ENCODE measurements around the gene AKAP6.

The AKAP6 gene

DNA sequence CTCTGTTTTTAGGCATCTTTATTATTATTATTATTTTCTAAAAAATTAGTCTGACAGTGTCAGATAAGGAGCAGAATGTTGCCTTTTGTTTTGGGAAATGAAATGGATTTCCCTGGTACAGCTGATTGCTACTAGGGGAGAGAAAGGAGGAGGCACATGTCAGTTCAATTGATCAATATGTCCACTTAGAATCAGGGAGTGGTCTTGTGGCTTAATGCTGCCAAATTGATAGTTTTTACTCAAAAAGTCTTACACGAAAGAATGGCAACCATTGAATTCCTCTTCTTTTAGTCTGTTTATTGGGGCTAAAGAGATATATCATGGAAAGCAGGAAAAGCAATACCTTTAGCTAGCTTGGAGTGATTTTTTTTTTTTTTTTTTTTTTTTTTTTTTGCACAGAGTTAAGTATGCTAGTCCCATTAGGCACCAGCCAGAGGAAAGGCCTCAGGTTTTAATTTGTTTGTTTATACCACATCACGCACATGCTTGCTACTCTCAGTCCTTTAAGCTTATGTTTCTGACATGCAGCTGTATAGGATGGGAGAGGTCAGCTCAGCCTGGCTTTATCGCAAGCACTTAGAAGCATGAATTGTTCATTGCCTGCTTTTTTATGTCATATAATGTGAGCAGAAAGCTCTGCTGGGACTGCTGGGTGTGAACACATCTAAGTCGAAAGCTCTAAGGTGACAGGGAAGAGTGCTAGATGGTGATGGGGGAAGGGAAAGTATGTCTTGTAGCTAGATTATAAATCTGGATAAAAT, 1.4 kb downstream of the AKAP6 start:
- H3K4me3 ChIP-seq, result no peak overlapping the region
- peak overlapping the region in 1 of 21 experiments; percentile 8 for H3K27ac ChIP-seq

DNA sequence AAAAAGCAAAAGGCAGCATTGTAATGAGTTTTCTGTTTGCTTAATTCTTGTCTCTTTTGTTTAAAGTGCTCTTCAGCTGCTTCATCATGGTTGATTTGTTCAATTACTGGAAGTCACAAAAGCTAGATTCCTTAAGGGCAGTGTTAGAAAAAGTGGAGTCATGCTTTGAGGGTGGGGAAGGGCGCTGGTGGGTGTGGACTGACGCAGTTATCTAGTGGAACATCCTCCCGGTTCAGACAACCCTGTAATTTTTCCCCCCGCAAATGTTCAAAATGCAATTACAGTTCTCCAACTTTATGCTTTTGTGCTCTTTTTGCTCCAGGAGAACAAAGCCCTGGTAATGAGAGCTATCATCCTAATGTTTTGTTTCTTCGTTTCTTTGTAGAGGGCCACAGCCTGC, 2.1 kb downstream of the AKAP6 start:
- H3K4me3 ChIP-seq, result no peak overlapping the region
- peak overlapping the region in 1 of 21 experiments; percentile 33 for H3K27ac ChIP-seq

DNA sequence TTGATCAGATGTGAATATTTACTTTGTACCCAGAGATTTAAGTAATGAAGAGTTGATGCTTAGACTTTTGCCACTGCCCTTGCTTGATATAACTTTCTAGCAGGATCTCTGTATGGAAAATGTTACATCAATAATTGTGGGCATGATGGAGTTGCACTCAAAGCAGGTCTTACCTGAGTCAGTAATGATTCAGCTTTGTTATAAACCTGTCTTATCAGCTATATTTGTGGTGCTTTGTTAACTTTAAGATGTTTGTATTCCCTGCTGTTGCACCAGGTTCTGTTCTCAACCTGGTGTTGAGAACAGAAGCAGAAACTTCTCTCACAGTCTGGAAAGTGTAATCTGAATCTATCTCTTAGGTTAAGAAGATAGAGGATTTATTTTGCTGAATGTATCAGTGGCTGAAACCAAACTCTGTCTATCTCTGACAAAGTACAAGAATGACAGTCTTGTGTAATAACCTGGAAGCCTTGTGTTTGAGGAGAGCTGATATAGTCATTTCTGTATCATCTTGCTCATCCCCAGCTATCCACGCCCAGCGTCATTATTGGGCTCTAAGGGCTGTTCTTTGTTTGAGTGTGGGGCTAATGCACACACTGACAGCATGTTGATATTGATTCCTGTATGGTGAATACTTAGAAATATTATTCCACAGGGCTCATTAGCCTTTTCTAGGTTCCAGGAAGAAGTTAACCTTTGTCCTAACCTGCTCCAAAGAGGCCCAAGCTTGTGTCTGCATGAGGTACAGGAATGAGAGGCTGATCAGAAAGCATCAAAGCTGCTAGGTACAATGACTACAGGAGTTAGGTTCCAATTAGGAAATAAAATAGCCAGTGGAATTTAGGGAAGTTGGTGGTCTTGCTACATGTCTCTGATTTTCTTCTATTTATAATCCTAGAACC, 3.6 kb downstream of the AKAP6 start:
- H3K4me3 ChIP-seq, result no peak overlapping the region
- peak overlapping the region in 1 of 21 experiments; percentile 33 for H3K27ac ChIP-seq

DNA sequence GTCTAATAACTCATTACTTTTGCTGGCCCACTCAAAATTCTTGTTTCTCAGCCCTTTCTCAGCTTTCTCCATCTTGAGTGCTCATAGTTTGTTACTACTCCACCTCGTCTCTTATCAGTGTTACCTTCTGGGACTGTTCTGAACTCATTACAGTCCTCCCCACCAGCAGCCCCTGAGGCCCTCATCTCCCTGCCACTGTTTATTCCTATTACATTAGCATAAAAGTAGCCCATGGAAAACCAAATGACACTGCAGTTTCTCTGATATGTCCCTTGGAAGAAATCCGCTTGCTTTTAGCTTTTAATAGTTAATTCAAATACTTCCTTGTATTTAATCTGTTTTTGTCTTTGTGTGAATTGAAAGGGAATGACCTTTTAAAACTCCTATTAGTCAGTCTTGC, 7.6 kb downstream of the AKAP6 start:
- Histone ChIP-seq H3K27ac (no peak overlapping the region), H3K4me3 (no peak overlapping the region)

DNA sequence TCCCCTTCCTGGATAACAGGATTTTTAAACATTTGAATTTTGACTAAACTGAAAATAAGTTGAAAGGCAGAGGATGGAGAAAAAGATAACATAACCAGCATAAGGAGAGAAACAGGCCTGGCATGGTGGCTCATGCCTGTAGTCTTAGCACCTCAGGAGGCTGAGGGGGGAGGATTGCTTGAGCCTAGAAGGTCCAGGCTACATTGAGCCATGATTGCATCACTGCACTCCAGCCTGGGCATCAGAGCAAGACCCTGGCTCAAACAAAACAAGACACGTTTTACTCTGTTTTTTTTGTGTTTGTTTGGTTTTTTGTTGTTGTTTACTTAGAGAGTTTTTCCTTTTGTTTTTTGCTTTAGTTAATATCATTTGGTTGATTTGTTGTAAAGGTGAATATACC, 8.7 kb downstream of the AKAP6 start:
- Histone ChIP-seq H3K4me3 (no peak overlapping the region), H3K27ac (no peak overlapping the region)

DNA sequence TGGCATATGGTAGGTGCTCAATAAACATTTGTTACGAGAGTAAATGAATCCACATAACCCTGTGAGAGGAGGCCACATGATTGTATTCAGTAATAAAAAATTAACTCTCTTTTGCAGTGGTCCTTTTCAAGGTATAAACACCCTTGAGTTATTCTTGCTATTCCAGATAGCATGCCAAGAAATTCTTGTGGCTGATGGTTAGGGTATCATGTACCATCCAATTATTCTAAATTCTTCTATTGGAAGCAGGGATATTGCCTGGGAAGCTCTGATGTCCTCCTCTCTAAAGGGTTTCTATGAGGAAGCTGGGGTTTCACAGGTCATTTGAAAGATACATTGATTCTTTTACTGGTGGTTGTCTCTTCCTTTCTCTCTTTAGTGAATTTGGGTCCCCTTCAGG, 10.1 kb downstream of the AKAP6 start:
- no peak overlapping the region for H3K27ac ChIP-seq
- H3K4me3 ChIP-seq, result no peak overlapping the region

DNA sequence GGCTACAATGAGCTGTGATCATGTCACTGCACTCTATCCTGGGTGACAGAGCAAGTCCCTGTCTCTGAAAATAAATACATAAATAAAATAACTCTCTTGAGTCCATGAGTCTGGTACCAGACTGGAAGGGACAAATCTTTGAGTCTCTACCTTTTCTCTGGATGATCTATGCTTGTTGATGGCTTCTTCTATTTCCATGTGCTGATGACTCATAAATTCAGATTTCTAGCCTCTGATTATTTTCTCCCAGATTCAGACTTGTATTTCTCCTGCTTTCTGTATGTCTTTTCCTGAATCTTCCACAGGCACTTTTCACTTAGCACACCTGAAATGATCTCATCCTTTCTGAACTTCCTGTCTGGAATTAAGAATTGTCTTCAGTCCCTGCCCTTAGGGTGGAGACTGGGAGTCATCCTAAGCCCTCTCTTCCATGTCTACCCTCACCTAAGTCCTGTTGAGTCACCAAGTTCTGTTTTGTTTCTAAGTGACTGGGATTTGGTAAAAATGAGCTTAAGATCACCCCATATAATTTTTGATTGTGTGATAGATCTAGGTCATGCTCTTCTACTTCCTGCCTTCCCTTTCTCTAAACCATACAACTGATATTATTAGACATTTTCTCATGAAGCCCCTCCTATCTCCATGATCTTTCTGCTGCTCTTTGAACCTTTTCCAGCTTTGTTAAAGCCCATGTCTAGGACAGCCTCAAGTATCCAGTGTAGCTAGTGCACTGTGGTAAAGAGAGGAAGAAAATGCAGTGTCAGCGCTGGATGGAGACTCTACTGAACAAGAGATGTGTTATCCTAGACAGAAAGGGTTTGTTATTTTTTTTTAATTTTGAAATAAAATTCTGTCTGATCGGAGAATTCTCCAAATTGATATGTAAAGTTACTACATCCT, 13.1 kb downstream of the AKAP6 start:
- Histone ChIP-seq H3K27ac (peak overlapping the region in 6 of 21 experiments; percentile 3 to 50 (median 41)), H3K4me3 (no peak overlapping the region)

DNA sequence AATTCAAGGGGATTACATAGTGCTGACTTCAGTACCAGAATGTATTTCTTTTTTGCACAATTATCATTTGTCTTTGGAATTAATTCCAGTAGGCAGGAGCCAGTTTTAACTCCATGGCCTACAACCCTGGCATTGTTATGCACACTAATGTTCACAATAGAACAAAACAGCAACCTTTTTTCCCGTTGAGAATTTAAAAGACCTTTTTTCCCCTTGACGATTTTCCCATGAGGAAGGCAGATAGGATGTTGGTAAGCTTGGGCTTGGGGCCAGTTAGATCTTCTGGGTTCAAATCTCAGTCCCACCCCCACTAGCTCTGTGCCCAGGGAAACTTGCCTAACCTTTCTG, 13.7 kb downstream of the AKAP6 start:
- Histone ChIP-seq H3K27ac (peak overlapping the region in 1 of 21 experiments; percentile 42), H3K4me3 (no peak overlapping the region)

DNA sequence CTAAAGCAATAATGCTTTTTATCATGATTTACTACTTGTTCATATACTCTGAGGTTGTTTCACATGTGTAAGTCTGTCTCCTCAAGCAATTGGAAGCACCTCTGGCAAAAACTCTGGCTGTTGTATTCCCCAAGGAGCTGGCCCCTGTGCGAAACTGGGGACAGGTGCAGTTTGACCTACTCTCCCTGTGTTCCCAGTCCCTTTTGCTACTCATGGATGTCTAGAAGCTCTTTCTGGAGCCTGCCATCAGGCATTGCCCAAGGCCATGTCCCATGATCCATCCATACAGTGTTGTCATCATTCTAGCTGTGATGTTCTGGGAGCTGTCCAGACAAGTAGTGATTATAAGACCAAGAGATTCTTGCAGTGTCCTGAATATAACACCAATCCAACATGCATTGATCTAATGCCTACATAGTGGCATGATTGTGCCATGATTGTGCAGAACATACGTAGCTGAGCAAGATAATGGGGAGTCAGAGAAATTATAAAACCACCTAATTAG, 14.9 kb downstream of the AKAP6 start:
- Histone ChIP-seq H3K27ac (no peak overlapping the region), H3K4me3 (no peak overlapping the region)

DNA sequence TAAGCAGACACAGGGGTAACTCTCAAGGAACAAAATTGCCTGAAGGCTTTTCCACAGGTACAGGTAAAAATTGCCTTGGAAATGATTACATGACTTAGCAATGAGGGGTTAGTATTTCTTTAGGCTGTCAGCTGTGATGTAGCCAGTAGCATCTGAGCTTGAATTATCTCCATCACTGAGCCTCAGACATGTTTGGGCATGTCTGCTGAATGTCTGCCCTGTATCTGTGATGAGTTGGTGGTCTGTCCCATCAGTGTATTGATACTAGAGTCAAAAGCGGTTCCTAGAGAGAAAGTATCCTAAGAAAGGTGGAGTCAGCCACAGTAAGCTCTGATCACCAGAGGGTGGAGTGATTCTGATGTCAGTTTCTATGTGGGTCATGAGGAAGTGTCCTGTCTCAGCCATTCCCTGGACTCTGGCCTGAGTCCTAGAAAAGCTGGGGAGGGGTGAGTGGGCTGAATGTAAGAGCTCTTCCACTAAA, 16.3 kb downstream of the AKAP6 start:
- Histone ChIP-seq H3K4me3 (no peak overlapping the region), H3K27ac (no peak overlapping the region)

DNA sequence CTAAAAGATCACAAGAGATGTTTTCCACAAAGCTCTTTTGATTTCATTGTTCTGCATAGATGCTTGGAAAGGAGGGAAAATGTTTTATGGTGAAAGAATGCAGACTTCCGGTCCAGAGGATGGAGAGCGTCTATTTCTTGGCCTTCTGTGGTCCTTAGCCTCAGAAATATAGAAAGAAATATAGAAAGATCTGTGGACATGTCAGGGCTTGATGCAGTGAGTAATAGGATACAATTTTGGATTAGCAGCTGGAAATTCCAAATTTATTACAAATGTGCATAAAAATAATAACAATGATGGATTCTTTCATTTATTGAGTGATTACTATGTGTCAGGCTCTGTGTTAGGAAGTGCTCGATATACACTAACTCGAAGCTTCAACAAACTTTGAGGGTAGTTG, 20.2 kb downstream of the AKAP6 start:
- no peak overlapping the region for H3K4me3 ChIP-seq
- H3K27ac ChIP-seq, result no peak overlapping the region

DNA sequence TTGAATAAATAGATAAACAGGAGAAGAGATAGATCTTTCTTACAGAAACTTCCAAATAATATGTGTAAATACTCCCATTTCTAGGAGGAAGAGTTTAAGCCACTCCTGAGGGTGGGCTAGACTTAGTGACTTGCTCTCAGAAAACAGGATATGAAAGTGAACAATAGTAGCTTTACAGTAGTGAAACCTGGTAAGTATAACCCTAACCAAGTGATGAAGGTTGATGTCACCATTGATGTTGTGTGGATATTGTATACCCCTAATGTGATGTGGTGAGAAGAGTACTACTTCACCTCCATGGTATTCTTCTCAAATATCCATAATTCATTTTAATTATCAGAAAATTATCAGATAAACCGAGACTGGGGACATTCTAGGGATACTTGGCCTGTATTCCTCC, 20.9 kb downstream of the AKAP6 start:
- H3K4me3 ChIP-seq, result no peak overlapping the region

DNA sequence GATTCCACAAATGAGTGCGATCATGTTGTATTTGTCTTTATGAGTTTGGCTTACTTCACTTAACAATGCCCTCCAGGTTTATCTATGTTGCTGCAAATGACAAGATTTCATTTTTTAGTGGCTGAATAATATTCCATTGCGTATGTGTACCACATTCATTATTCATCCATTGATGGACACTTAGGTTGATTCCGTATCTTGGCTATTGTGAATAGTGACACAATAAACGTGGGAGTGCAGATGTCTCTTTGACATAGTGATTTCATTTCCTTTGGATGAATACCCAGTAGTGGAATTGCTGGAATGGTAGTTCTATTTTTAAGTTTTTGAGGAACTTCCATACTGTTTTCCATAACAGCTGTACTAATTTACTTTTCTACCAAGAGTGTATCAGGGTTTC, 23.5 kb downstream of the AKAP6 start:
- H3K4me3 ChIP-seq, result no peak overlapping the region
- no peak overlapping the region for H3K27ac ChIP-seq

More for the DNA sequence above, 20.9 kb downstream of the AKAP6 start:
- H3K27ac ChIP-seq, result no peak overlapping the region

DNA sequence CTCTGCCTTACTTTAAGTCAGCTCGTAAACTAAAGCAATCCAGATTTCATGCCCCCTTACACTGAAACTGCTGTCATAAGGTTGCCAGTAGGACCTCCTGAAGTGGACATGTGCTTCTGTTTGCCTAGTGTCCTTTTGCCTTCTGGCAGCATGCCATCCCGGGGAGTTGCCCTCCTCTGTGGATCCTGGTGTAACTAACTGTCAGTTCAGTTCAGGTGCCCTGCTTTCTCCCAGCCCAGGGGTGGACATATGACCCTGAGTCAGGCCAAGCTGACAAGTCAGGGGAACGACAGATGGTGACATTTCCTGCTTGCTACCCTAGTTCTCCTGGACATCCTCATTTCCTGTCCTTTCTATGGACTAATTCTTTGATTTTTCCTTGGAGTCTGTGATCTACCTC, 25.6 kb downstream of the AKAP6 start:
- Histone ChIP-seq H3K4me3 (no peak overlapping the region), H3K27ac (no peak overlapping the region)

DNA sequence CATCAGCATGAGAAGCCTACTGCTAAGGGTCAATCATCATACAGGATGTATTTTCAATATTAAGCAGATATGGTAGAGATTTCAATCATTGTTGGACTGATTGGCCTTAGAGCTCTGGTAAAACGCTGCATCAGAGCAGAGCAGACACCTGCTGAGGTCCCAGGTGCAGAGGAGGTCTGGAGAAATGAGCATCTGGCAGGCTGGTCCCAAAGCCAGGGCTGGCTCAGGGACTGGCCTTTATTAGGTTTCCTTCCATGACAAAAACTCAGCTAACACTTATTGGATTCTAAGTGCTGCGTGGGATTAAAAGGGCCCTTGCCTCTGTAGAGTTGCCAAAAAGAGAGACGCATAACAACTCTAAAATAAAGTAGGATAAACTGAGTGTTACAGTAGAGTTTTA, 29.7 kb downstream of the AKAP6 start:
- Histone ChIP-seq H3K4me3 (no peak overlapping the region), H3K27ac (no peak overlapping the region)

DNA sequence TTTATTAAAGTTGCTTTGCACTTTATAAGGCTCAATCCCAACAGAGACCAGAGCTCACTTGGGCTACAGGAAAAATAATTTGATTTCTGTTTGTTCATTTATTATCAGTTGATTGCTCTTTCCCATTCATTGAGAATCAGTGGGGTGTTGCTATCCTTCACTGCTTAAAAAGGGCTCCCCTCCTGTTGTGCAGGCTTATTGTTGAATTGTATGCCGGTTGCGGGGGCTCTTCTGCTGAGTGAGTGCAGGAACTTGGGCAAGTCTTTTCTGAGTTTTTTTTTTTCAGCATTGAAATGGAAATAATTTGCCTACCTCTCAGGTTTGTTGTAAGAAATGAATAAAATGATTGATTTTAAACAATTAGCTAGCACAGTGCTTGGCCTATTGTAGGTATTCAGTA, 32.6 kb downstream of the AKAP6 start:
- Histone ChIP-seq H3K27ac (no peak overlapping the region), H3K4me3 (no peak overlapping the region)

DNA sequence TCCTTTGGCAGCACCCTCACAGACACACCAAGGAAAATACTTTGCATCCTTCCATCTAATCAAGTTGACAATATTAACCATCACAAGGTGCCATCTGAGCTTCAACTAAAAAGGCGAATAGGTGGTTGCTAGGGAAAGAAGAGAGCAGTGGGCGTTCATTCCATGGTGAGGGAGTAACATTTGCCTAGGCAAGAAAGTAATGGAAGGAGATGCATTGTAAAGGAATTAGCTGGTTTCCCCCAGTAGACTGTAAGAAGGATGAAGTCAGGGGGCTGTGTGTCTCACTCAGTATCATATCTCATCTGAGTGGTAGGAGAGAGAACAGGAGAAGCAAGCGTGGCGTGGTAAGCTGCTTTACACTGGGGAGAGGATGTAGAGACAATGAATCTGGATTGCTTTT, 34.7 kb downstream of the AKAP6 start:
- H3K27ac ChIP-seq, result no peak overlapping the region
- no peak overlapping the region for H3K4me3 ChIP-seq

DNA sequence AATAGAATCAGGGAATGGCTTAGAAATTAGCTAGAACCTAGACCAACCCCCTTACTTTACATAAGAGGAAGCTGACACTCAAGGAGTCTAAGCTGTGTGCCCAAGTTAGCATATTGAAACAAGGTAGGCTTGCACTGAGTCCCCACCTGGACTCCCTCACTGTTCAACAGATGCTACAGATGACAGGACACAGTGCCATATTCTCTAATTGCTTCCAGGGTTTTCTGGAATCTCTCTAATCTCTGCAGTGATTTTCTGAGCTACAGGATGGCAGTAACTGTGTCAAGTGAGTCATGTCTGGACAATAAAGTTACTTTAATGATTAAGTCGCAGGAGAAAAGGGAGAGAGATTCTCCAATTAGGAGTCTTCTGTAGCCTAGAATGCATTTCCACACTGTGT, 35.8 kb downstream of the AKAP6 start:
- H3K4me3 ChIP-seq, result no peak overlapping the region
- H3K27ac ChIP-seq, result no peak overlapping the region

DNA sequence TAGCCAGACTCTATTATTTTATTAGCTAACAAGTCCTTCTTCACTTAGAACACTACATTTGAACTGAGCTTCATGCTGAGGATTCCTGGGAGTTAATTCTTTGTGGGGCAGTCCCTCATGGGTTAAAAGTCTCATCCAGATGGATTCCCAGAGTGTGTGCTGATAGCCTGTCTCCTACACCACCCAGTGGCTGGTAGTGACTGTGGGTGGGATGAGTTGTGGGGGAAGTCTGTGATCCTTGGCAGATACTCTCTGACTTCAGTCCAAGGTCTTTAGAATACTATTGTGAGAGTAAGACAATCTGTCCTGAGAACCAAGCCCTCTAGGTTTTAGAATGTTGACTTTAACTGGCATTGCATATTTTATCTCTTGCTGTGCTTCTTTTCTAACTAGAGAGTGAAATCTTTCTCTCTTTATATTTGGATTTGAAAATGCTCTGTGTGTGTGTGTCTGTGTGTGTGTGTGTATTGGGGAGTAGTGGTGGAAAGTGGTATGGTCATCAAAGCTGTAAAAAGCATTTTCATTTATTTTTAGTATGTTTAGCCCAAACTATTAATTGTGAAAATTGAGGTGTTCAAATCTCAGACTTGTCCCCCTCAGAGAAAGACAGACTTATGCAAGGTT, 37.3 kb downstream of the AKAP6 start:
- no peak overlapping the region for H3K4me3 ChIP-seq
- no peak overlapping the region for H3K27ac ChIP-seq
